ENCODE measurements around the gene PLPP4. TPM values are rescaled to one million over a fixed set of nuclear protein-coding genes. Genes with fewer than 3 reads are reported as not detected.

The PLPP4 gene
- total RNA-seq, 2 experiments from 2014 or later: not detected

DNA sequence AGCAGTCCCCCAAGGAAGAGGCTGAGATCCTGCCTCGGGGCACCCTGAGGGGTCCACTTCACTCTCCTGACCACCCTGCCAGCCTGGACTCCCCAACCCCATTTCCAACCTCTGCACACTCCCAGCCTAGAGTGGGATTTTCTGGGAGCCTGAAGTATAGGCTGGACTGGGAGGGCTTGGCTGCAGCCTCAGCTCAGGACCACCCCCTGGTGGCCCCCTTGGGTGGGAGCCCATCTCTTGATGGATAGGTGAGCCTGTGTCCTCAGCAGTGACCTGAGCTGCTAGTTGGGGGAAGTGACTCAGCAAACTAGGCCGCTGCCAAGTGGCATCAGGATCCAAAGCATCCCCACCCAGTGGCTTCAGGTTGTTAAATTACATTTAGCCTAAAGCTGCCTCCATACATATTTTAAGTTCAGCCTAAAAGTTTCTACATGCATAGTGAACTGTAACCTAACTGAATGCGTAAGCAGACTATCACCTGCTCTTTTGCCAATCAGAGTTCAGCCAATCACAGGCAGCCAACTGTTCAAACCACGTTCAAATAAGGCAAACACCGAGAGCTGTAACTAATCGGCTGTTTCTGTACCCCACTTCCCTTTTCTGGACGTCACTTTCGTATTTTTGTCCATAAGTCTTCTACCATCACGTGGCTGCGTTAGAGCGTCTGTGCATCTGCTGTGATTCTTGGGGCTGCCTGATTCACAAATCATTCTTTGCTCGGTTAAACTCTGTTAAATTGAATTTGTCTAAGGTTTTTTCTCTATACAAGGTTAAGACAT is 144.0 kb downstream of the PLPP4 start:
- no peaks in the 10 kb centered on the region for H3K27me3 ChIP-seq (ENCODE audit: control insufficient read depth in 1 of 2, insufficient read depth in 2 of 2, low read length in 2 of 2)
- CTCF ChIA-PET: no interaction called here
- H3K4me1 ChIP-seq (ENCODE audit: insufficient read depth, low read length): no peaks in the 10 kb centered on the region
- H3K9me3 ChIP-seq (ENCODE audit: control insufficient read depth in 1 of 2, insufficient read depth in 1 of 2, low read length in 2 of 2): peaks cover 0 to 10% of the 10 kb centered on the region in 2 experiments
- Mint-ChIP-seq H3K36me3 (ENCODE audit: low read depth) (no peaks in the 10 kb centered on the region), H3K4me3 (no peak overlapping the region), H3K9me3 (peaks cover 3% of the 10 kb centered on the region), H3K4me1 (ENCODE audit: low read depth) (no peaks in the 10 kb centered on the region), H3K27ac (no peak overlapping the region), H3K27me3 (no peaks in the 10 kb centered on the region)
- H3K27ac ChIP-seq (ENCODE audit: low read depth in 1 of 2, low read length in 2 of 2): no peak overlapping the region
- intact Hi-C loops (cut with DNase I, micrococcal nuclease): no loop called here
- no peak for TF ChIP-seq CTCF (IDR thresholded peaks at IDR 0.05)
- no peaks in the 10 kb centered on the region for H3K36me3 ChIP-seq (ENCODE audit: insufficient read depth, low read length)
- POLR2A ChIA-PET: no interaction called here
- H3K4me3 ChIP-seq (ENCODE audit: low read length): no peak overlapping the region
- no peak for ATAC-seq (ENCODE audit: poor library complexity)
- DNase-seq: peak in 2 of 14 experiments; percentile 5 to 14

GRCh38 chr10:120601999-120602398 is 145.0 kb downstream of the PLPP4 start:
- DNase-seq (no peak), ATAC-seq (ENCODE audit: poor library complexity) (no peak)
- Histone ChIP-seq H3K4me3 (ENCODE audit: low read length) (no peak overlapping the region), H3K27ac (ENCODE audit: low read depth in 1 of 2, low read length in 2 of 2) (no peak overlapping the region), H3K9me3 (ENCODE audit: control insufficient read depth in 1 of 2, insufficient read depth in 1 of 2, low read length in 2 of 2) (peaks cover 0 to 10% of the 10 kb centered on the region in 2 experiments), H3K36me3 (ENCODE audit: insufficient read depth, low read length) (no peaks in the 10 kb centered on the region), H3K27me3 (ENCODE audit: control insufficient read depth in 1 of 2, insufficient read depth in 2 of 2, low read length in 2 of 2) (no peaks in the 10 kb centered on the region), H3K4me1 (ENCODE audit: insufficient read depth, low read length) (no peaks in the 10 kb centered on the region)
- Mint-ChIP-seq H3K36me3 (ENCODE audit: low read depth) (no peaks in the 10 kb centered on the region), H3K4me3 (no peak overlapping the region), H3K9me3 (peaks cover 3% of the 10 kb centered on the region), H3K4me1 (ENCODE audit: low read depth) (no peaks in the 10 kb centered on the region), H3K27me3 (peaks cover 6% of the 10 kb centered on the region), H3K27ac (no peak overlapping the region)
- ChIA-PET POLR2A (no interaction called here), CTCF (no interaction called here)
- TF ChIP-seq CTCF (IDR thresholded peaks at IDR 0.05): no peak
- intact Hi-C loops (cut with DNase I, micrococcal nuclease): no loop called here

GRCh38 chr10:120605410-120605809 is 148.4 kb downstream of the PLPP4 start:
- no peak overlapping the region for H3K27ac ChIP-seq (ENCODE audit: low read depth in 1 of 2, low read length in 2 of 2)
- no peak overlapping the region for H3K4me3 ChIP-seq (ENCODE audit: low read length)
- no peak for TF ChIP-seq CTCF (IDR thresholded peaks at IDR 0.05)
- H3K27me3 ChIP-seq (ENCODE audit: control insufficient read depth in 1 of 2, insufficient read depth in 2 of 2, low read length in 2 of 2): no peaks in the 10 kb centered on the region
- DNase-seq: no peak
- ATAC-seq (ENCODE audit: poor library complexity): no peak
- H3K4me3 Mint-ChIP-seq: no peak overlapping the region
- peaks cover 6% of the 10 kb centered on the region for H3K27me3 Mint-ChIP-seq
- CTCF ChIA-PET: no interaction called here
- intact Hi-C loops (cut with DNase I, micrococcal nuclease): no loop called here
- no peaks in the 10 kb centered on the region for H3K36me3 Mint-ChIP-seq (ENCODE audit: low read depth)
- H3K4me1 Mint-ChIP-seq (ENCODE audit: low read depth): no peaks in the 10 kb centered on the region
- POLR2A ChIA-PET: no interaction called here
- no peaks in the 10 kb centered on the region for H3K36me3 ChIP-seq (ENCODE audit: insufficient read depth, low read length)
- H3K9me3 ChIP-seq (ENCODE audit: control insufficient read depth in 1 of 2, insufficient read depth in 1 of 2, low read length in 2 of 2): peaks cover 0 to 6% of the 10 kb centered on the region in 2 experiments
- peaks cover 3% of the 10 kb centered on the region for H3K9me3 Mint-ChIP-seq
- no peaks in the 10 kb centered on the region for H3K4me1 ChIP-seq (ENCODE audit: insufficient read depth, low read length)
- no peak overlapping the region for H3K27ac Mint-ChIP-seq

Data from CD4-positive, alpha-beta T cell (primary cell).